Right atrium auricular region (tissue), 2 donors: ENCODE data around the gene PPP5C. TPM values are rescaled to one million over a fixed set of nuclear protein-coding genes. Genes with fewer than 3 reads are reported as not detected.

Source experiments
- DNase-seq: peaks from one replicate; pipeline ENCODE4 v3.0.0-alpha.2; 2019; ENCODE audit warnings: low spot score
- H3K27ac ChIP-seq, 2 donors: fragments of 200-600 bp; sonication (generic); 1 replicate in 1 of 2; 2 replicates in 1 of 2; pipeline ENCODE4 v1.5.1; 2016 to 2019
- H3K27me3 ChIP-seq, 2 donors: fragments of 200-600 bp; sonication (generic); one replicate each; pipeline versions ENCODE4 v1.5.1 to v1.6.0; 2017 to 2019
- H3K36me3 ChIP-seq: fragments of 200-600 bp; sonication (generic); one replicate; pipeline ENCODE4 v1.5.1; 2016
- H3K4me1 ChIP-seq, 2 donors: fragments of 200-600 bp; sonication (generic); one replicate each; pipeline versions ENCODE4 v1.5.1 to v1.6.0; 2017 to 2019
- H3K4me3 ChIP-seq, 2 donors: fragments of 200-600 bp; sonication (generic); 1 replicate in 1 of 2; 2 replicates in 1 of 2; pipeline ENCODE4 v1.5.1; 2017 to 2019; ENCODE audit warnings: mild to moderate bottlenecking in 1 of 2, moderate library complexity in 1 of 2
- H3K9me3 ChIP-seq, 2 donors: fragments of 200-600 bp; sonication (generic); one replicate each; pipeline ENCODE4 v1.5.1; 2019
- CTCF ChIP-seq, 2 donors: fragments of 200-600 bp; sonication (generic); IDR thresholded peaks; one replicate each; pipeline ENCODE4 v1.5.1; 2019; ENCODE audit warnings: antibody characterized with exemption in 2 of 2
- total RNA-seq, 2 donors: library from RNA; depleted of rRNA; stranded (reverse); fragments of >200 nt; gene quantifications; one replicate each; pipeline ENCODE4 v1.1.0, GENCODE V29; 2016

PPP5C gene
- total RNA-seq, 2 donors from 2014 or later, result 59.1 to 84.3 TPM

DNA sequence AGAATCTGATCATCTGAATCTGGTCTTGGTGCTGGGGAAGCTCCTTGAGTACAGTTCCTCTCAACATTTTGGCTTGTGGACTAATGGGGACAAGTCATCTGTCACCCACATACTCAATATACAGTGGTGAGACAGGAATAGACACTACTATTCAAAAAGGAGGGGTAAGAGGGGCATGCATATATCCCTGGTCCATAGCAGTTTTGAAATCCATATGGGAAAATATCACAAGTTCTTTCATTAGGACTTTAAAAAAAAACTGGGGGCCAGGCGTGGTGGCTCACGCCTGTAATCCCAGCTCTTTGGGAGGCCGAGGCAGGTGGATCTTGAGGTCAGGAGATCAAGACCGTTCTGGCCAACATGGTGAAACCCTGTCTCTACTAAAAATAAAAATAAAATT lies 20.3 kb upstream of the PPP5C start:
- no peaks in the 10 kb centered on the region for H3K27me3 ChIP-seq
- no peaks in the 10 kb centered on the region for H3K4me1 ChIP-seq
- TF ChIP-seq CTCF (IDR thresholded peaks at IDR 0.05), result no peak
- peaks cover 0 to 12% of the 10 kb centered on the region in 2 donors for H3K9me3 ChIP-seq
- peaks cover 98% of the 10 kb centered on the region for H3K36me3 ChIP-seq
- no peak for DNase-seq
- no peak overlapping the region for H3K4me3 ChIP-seq
- no peak overlapping the region for H3K27ac ChIP-seq

GRCh38 chr19:46328079-46328478 lies 18.8 kb upstream of the PPP5C start:
- TF ChIP-seq CTCF (IDR thresholded peaks at IDR 0.05), result no peak
- DNase-seq, result no peak
- H3K4me1 ChIP-seq, result no peaks in the 10 kb centered on the region
- H3K9me3 ChIP-seq, result peaks cover 0 to 12% of the 10 kb centered on the region in 2 donors
- no peaks in the 10 kb centered on the region for H3K27me3 ChIP-seq
- no peak overlapping the region for H3K4me3 ChIP-seq
- H3K36me3 ChIP-seq, result peaks cover 97% of the 10 kb centered on the region
- H3K27ac ChIP-seq, result no peak overlapping the region

- Histone ChIP-seq H3K27me3 (no peaks in the 10 kb centered on the region), H3K4me1 (no peaks in the 10 kb centered on the region), H3K4me3 (no peak overlapping the region), H3K36me3 (peaks cover 98% of the 10 kb centered on the region), H3K9me3 (peaks cover 0 to 12% of the 10 kb centered on the region in 2 donors), H3K27ac (no peak overlapping the region)
- no peak for TF ChIP-seq CTCF (IDR thresholded peaks at IDR 0.05)
- DNase-seq, result no peak
Measured at GRCh38 chr19:46330319-46330918, 16.5 kb upstream of the PPP5C start.

- no peak overlapping the region for H3K4me3 ChIP-seq
- no peak overlapping the region for H3K27ac ChIP-seq
- no peak for DNase-seq
- no peak for TF ChIP-seq CTCF (IDR thresholded peaks at IDR 0.05)
- peaks cover 86% of the 10 kb centered on the region for H3K36me3 ChIP-seq
- no peaks in the 10 kb centered on the region for H3K9me3 ChIP-seq
- no peaks in the 10 kb centered on the region for H3K27me3 ChIP-seq
- no peaks in the 10 kb centered on the region for H3K4me1 ChIP-seq
Measured at GRCh38 chr19:46337487-46337886, 9.4 kb upstream of the PPP5C start.

- Histone ChIP-seq H3K9me3 (no peaks in the 10 kb centered on the region), H3K27me3 (no peaks in the 10 kb centered on the region), H3K4me1 (no peaks in the 10 kb centered on the region), H3K4me3 (no peak overlapping the region), H3K36me3 (peaks cover 67% of the 10 kb centered on the region), H3K27ac (no peak overlapping the region)
- TF ChIP-seq CTCF (IDR thresholded peaks at IDR 0.05), result no peak
- DNase-seq, result no peak
Measured at GRCh38 chr19:46339446-46339845, 7.4 kb upstream of the PPP5C start.

DNA sequence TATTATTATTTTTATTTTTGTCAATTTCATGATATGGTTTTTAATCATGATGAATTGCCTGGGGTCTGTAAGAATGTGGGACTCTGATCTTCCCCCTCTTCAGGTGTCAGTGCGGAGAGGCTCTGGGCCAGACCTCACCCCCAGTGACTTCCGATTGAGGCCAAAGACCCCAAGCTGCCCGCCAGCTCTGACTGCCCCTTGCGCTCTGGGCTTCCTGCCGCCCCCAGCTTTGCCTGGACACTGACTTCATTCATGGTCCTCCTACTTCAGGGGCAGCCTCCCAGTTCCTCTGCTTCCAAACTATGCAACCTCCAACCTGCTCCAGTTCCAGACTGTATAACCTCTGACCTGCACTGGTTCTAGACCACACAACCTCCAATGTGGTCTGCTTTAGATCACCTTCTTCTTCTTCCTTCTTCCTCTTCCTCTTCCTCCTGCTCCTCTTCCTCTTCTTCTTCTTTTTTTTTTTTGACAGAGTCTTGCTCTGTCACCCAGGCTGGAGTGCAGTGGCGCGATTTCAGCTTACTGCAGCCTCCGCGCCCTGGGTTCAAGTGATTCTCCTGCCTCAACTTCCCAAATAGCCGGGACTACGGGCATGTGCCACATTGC lies 6.7 kb upstream of the PPP5C start:
- H3K36me3 ChIP-seq, result peaks cover 60% of the 10 kb centered on the region
- H3K27ac ChIP-seq, result no peak overlapping the region

More for the DNA sequence above, 6.7 kb upstream of the PPP5C start:
- Histone ChIP-seq H3K27me3 (no peaks in the 10 kb centered on the region), H3K4me3 (no peak overlapping the region), H3K9me3 (no peaks in the 10 kb centered on the region), H3K4me1 (no peaks in the 10 kb centered on the region)
- no peak for TF ChIP-seq CTCF (IDR thresholded peaks at IDR 0.05)
- no peak for DNase-seq
